Astrocyte of the cerebellum (primary cell): ENCODE measurements around the gene GSG1.

Experiments used
- DNase-seq: peaks from one replicate; pipeline ENCODE4 v3.0.0-alpha.2; 2011; ENCODE audit warnings: low read depth
- H3K4me3 ChIP-seq: 2 replicates; pipeline ENCODE4 v1.5.1; 2011; ENCODE audit warnings: mild to moderate bottlenecking, low read depth, low read length, moderate library complexity
- CTCF ChIP-seq: IDR thresholded peaks from 2 replicates; pipeline ENCODE4 v1.5.1; 2012; ENCODE audit warnings: low read length, low read depth, moderate library complexity, mild to moderate bottlenecking; ENCODE audit errors: missing control alignments
- in situ Hi-C: cut with HindIII; loops from 2 replicates; pipeline ENCODE4 v1.10.0; 2017; ENCODE audit warnings: low sequenced_read_pairs

Gene GSG1

GRCh38 chr12:13103391-13104033 is at the start of gene GSG1:
TSS of gene GSG1 (minus strand) at chr12:13103667. CDS start at chr12:13103512, 155 bp downstream.
- in situ Hi-C loops, result no loop called here
- no peak for DNase-seq
- TF ChIP-seq CTCF, result no peak
- H3K4me3 ChIP-seq, result no peak within 1 kb of the TSS

GRCh38 chr12:13153180-13153579 is 49.7 kb upstream of the GSG1 start:
- H3K4me3 ChIP-seq, result no peak overlapping the region
- no peak for DNase-seq
- no peak for TF ChIP-seq CTCF
- in situ Hi-C loops, result no loop called here

GRCh38 chr12:13152756-13153155 is 49.3 kb upstream of the GSG1 start:
- DNase-seq, result no peak
- H3K4me3 ChIP-seq, result no peak overlapping the region
- TF ChIP-seq CTCF, result no peak
- in situ Hi-C loops, result no loop called here

GRCh38 chr12:13152281-13152680 is 48.8 kb upstream of the GSG1 start:
- no peak for DNase-seq
- TF ChIP-seq CTCF, result no peak
- in situ Hi-C loops, result no loop called here

GRCh38 chr12:13149411-13149810 is 45.9 kb upstream of the GSG1 start:
- DNase-seq, result no peak
- in situ Hi-C loops, result no loop called here
- no peak for TF ChIP-seq CTCF
- H3K4me3 ChIP-seq, result no peak overlapping the region

More at GRCh38 chr12:13152281-13152680, 48.8 kb upstream of the GSG1 start:
- no peak overlapping the region for H3K4me3 ChIP-seq

GRCh38 chr12:13148485-13148847 is 45.0 kb upstream of the GSG1 start:
- no peak for TF ChIP-seq CTCF
- in situ Hi-C loops, result no loop called here

More at GRCh38 chr12:13148485-13148847, 45.0 kb upstream of the GSG1 start:
- DNase-seq, result no peak
- no peak overlapping the region for H3K4me3 ChIP-seq
